ENCODE data around the gene ZNF727.
"Not testable (repeated sequence)": the region's sequence is repeated elsewhere in the genome, so short reads cannot be mapped to it uniquely, and the experiment has no call there.

GRCh38 chr7:64015496-64015895 is 29.7 kb upstream of the ZNF727 start:
- TF ChIP-seq CTCF, POLR2A (IDR thresholded peaks at IDR 0.05): not testable (repeated sequence)
